Measurements from ENCODE around the gene MYO3B. TPM values are rescaled to one million over a fixed set of nuclear protein-coding genes. Genes with fewer than 3 reads are reported as not detected.

MYO3B gene
- total RNA-seq, 2 donors from 2014 or later = 0.31 TPM; not detected in 1

DNA sequence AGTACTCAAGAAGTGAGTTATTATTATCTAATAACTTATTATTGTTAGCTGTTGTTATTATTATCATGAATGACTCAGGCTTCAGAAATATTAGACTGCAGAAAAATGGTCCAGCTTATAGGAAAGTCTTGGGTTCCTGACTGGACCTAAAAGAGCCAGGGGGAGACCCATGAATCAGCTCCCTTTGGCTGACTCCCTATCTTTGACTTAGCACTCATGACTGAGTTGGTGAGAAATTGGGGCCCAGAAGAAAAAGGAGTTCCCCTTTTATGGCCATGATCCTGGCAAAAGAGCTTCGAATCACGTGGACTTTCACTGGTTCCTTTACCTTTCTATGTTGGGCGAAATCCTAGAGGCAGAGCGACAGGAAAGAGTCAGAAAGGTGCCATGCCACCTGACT is 145.8 kb downstream of the MYO3B start:
- H3K27me3 Mint-ChIP-seq = peaks cover under 1 to 18% of the 10 kb centered on the region in 2 donors

DNA sequence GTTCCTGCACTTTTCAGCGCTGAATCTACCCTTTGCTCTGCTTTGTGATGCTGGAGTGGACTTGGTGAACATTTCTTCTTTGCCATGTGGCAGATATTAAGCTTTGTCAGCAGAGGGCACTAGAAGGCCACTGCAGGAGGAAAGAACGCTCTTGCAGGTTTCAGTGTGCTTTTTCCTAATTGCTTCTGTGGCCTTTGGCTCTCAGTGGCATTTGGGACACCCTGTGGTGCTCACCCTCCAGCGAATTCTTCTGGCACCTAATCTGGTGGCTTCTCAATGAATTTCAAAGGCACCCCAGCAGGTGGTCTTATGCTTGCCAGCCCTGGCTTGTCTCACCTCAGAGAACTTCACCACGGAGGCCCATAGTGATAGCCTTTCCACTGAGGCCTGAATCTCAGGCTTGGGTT is 146.7 kb downstream of the MYO3B start:
- DNase-seq (ENCODE audit: low spot score) (no peak), ATAC-seq (no peak)
- H3K4me3 Mint-ChIP-seq = no peak overlapping the region
- H3K27ac Mint-ChIP-seq = no peak overlapping the region
- H3K27me3 Mint-ChIP-seq = peaks cover 0 to 13% of the 10 kb centered on the region in 2 donors
- no peaks in the 10 kb centered on the region for H3K36me3 Mint-ChIP-seq
- H3K4me1 Mint-ChIP-seq (ENCODE audit: low read depth in 2 of 2) = no peaks in the 10 kb centered on the region
- no peaks in the 10 kb centered on the region for H3K9me3 Mint-ChIP-seq

More for the DNA sequence above, 145.8 kb downstream of the MYO3B start:
- Mint-ChIP-seq H3K4me3 (no peak overlapping the region), H3K4me1 (ENCODE audit: low read depth in 2 of 2) (no peaks in the 10 kb centered on the region), H3K27ac (no peak overlapping the region), H3K36me3 (no peaks in the 10 kb centered on the region), H3K9me3 (no peaks in the 10 kb centered on the region)
- no peak for DNase-seq (ENCODE audit: low spot score)
- ATAC-seq = no peak

DNA sequence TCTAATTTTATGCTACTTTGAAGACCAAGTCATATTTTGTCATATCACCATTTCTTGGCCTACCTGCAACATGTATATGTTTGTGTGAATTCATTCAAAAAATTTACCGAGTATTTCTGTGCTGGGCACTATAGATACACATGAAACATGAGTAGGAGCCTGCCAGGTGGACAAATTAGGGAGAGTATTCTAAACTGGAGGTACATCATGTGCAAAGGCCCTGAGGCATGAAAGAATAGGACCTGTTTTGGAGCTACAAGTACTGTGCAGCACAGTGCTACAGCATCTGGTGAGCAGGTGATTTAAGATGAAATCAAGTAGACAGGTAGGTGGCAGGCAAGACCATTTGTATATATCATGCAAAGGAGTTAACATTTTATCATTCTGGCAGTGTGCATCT is 152.9 kb downstream of the MYO3B start:
- ATAC-seq = no peak

DNA sequence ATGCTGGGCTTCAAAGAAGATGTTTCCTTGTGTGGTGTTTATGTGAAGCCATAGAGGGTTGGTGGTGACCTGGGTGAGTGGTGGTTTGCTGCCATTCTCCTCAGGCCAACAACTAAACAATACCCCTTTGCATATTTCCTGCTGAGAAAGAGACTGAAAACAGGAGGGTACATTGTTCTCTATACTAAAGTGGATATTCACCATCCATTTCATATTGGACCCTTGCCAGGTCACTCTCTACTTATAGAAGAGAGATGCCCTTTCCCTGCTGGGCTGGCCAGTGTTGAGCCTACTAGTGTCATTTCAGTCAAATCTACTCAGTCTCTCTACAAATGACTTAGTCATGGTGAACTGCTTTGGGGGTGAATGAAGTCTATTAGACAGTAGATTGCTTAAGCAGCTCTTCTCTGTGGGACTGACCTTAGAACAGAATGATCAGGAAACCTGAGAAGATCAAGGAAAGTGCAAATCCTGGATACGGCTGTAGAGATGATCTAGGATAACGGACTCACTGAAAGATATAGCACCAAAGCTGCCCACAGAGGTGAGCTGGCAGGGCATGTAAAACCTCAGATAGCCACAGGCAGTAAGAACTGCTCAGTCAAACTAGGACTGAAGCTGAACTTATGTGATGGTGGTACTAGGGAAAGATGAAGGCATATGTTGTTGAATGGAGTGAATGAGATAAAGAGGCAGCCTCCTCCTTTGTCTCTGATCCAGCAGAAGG is 154.9 kb downstream of the MYO3B start:
- no peaks in the 10 kb centered on the region for H3K4me1 Mint-ChIP-seq (ENCODE audit: low read depth in 2 of 2)
- no peaks in the 10 kb centered on the region for H3K36me3 Mint-ChIP-seq
- H3K4me3 Mint-ChIP-seq = no peak overlapping the region
- H3K27me3 Mint-ChIP-seq = peaks cover 11 to 24% of the 10 kb centered on the region in 2 donors
- no peak overlapping the region for H3K27ac Mint-ChIP-seq
- no peak for DNase-seq (ENCODE audit: low spot score)
- H3K9me3 Mint-ChIP-seq = no peaks in the 10 kb centered on the region
- peak in 1 of 2 donors; percentile 45 for ATAC-seq

More for the DNA sequence above, 152.9 kb downstream of the MYO3B start:
- Mint-ChIP-seq H3K36me3 (no peaks in the 10 kb centered on the region), H3K27me3 (peaks cover 11 to 25% of the 10 kb centered on the region in 2 donors), H3K4me1 (ENCODE audit: low read depth in 2 of 2) (no peaks in the 10 kb centered on the region), H3K27ac (no peak overlapping the region), H3K4me3 (no peak overlapping the region), H3K9me3 (no peaks in the 10 kb centered on the region)
- no peak for DNase-seq (ENCODE audit: low spot score)

DNA sequence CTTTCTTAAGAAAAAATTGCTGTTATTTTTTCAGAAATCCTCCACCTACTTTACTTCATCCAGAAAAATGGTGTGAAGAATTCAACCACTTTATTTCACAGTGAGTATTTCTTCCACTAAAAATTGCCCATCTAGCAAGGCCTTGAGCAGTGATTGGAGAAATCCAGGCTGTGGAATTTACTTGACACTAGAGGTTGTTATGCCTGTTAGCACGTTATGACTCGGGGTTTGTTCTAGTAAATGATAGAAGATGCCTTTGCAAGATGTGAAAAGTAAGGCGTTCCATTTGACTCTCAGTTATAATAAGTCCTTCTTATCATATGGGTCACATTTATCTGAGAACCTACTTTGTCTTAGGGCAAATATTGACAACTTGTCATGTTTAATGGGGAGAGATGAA is 157.4 kb downstream of the MYO3B start:
- no peak overlapping the region for H3K27ac Mint-ChIP-seq
- ATAC-seq (no peak), DNase-seq (ENCODE audit: low spot score) (no peak)
- H3K4me1 Mint-ChIP-seq (ENCODE audit: low read depth in 2 of 2) = no peaks in the 10 kb centered on the region
- no peaks in the 10 kb centered on the region for H3K9me3 Mint-ChIP-seq
- no peaks in the 10 kb centered on the region for H3K36me3 Mint-ChIP-seq
- no peak overlapping the region for H3K4me3 Mint-ChIP-seq
- H3K27me3 Mint-ChIP-seq = peaks cover 11 to 20% of the 10 kb centered on the region in 2 donors

DNA sequence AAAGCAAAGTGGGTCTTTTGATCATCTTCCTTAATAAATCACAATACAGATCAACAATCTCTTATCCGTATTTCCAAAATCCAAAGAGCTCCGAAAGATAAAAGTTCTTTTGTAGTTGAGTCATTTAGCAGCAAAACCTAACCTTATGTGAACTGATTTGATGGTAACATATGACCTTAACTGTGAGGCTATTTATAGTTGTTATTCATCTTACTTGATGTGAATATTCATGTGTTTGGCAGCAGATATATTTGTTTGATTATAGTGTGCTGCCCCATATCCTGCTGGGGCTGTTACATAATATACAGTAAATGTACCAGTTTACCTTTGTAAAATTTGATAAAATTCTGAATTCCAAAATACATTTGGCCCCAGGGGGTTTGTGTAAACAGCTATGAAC is 158.5 kb downstream of the MYO3B start:
- Mint-ChIP-seq H3K9me3 (no peaks in the 10 kb centered on the region), H3K4me3 (no peak overlapping the region), H3K36me3 (no peaks in the 10 kb centered on the region), H3K27ac (no peak overlapping the region), H3K4me1 (ENCODE audit: low read depth in 2 of 2) (peaks cover 0 to under 1% of the 10 kb centered on the region in 2 donors), H3K27me3 (peaks cover 10 to 24% of the 10 kb centered on the region in 2 donors)
- DNase-seq (ENCODE audit: low spot score) (no peak), ATAC-seq (no peak)

DNA sequence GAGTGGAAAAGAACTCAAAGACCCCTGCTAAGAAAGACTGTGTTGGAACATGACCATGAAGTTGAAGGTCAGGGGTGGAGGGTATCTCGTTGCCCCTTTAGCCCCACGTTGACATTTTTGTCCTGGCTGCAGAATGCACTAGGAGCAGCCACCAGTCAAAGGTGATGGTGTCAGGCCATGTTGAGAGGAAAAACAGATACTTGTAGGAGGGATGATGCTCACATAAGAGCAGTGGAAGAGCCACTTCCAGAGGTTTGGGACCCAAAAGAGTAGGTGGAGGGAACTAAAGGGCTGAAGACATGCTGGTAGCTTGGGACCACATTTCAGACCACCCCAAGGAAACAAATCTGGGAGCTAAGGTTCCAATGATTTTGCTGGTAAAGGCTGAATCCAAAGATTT is 159.0 kb downstream of the MYO3B start:
- Mint-ChIP-seq H3K4me1 (ENCODE audit: low read depth in 2 of 2) (peaks cover 0 to 6% of the 10 kb centered on the region in 2 donors), H3K27ac (no peak overlapping the region), H3K27me3 (peaks cover 5 to 21% of the 10 kb centered on the region in 2 donors), H3K9me3 (no peaks in the 10 kb centered on the region), H3K4me3 (no peak overlapping the region), H3K36me3 (no peaks in the 10 kb centered on the region)
- DNase-seq (ENCODE audit: low spot score) = no peak
- ATAC-seq = no peak

DNA sequence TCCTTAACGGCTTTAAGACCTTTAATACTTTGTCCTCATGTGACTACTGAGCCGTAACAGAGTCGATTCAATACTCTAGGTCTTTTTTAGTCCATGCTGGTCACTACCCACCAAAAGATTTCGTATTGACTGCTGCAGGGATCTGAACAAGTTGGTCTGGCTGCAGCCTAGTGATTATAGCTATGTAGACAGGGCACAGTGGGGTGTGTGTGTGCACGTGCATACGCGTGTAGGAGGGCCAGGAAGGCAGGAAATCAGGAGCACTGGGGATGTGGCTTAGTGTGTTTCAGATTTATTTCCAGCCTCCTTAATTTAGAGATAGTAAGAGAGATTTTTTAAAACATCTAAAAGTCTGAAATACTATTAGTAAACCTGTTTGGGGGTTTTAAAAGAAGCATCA is 161.4 kb downstream of the MYO3B start:
- H3K36me3 Mint-ChIP-seq = no peaks in the 10 kb centered on the region
- DNase-seq (ENCODE audit: low spot score) (no peak), ATAC-seq (no peak)
- no peak overlapping the region for H3K4me3 Mint-ChIP-seq
- no peak overlapping the region for H3K27ac Mint-ChIP-seq
- H3K27me3 Mint-ChIP-seq = peaks cover 0 to 9% of the 10 kb centered on the region in 2 donors
- no peaks in the 10 kb centered on the region for H3K9me3 Mint-ChIP-seq
- peaks cover 0 to 7% of the 10 kb centered on the region in 2 donors for H3K4me1 Mint-ChIP-seq (ENCODE audit: low read depth in 2 of 2)

DNA sequence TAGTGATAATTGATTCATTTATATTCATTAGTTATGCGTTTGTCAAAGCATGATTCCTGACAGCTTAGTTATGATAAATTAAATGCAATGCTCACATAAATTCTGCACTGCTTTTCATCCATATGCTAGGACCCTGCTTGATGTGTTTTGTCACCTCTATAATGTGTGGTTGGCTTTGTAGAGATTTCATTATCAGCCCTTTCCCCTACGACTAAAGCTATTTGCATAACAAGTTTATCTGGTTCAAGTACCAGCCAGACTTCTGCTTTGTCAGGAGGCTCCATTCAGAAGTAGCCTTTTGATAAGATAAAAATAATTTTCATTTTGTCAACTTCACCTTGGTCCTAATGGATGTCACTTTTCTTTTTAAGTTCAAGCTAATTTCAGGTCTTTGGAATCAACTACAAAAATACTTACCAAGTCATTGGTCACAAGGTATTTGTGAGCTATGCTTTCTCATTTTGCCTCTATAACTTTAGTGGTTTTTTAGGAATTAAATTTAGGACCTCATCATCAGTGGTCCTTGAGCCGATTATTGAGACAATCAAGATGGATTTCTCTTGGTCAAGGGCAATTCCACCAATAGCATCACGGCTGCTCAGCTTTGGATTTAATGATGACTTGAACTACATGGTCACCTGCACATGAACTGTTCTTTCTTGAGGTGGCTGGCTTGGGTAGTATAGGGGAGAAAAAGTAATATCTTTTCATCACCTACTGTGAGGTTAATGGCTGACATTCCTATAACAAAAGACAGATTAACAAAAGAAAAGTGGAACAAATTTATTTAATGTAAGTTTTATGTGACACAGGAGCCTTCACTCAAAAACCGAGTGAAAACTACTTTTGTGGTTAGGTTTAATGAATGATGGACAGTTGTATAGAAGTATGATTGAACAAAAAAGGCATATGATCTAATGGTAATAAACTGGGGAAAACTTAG is 162.1 kb downstream of the MYO3B start:
- DNase-seq (ENCODE audit: low spot score) (no peak), ATAC-seq (no peak)
- peaks cover 0 to 7% of the 10 kb centered on the region in 2 donors for H3K4me1 Mint-ChIP-seq (ENCODE audit: low read depth in 2 of 2)
- H3K4me3 Mint-ChIP-seq = no peak overlapping the region
- H3K27ac Mint-ChIP-seq = no peak overlapping the region
- H3K9me3 Mint-ChIP-seq = no peaks in the 10 kb centered on the region
- peaks cover 0 to 6% of the 10 kb centered on the region in 2 donors for H3K27me3 Mint-ChIP-seq
- H3K36me3 Mint-ChIP-seq = no peaks in the 10 kb centered on the region

DNA sequence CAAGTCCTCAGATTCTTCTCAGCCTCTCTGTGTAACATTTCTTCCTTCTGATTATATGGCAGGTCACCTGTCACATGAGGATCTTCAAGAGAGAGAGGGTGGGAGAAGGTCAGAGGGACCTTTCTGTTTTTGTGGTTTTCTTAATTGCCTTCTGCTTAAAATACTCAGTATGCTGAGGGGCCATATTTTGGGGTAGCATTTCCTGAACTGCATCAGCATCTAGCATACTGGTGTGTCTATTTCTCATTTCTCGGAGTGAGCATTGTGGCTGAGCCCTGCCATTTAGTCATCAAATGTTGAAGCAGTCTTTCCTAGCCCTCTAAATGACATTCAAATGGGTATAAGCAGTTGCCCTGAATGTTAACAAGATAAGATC is 162.7 kb downstream of the MYO3B start:
- Mint-ChIP-seq H3K4me3 (no peak overlapping the region), H3K9me3 (no peaks in the 10 kb centered on the region), H3K27me3 (peaks cover 0 to 3% of the 10 kb centered on the region in 2 donors)

DNA sequence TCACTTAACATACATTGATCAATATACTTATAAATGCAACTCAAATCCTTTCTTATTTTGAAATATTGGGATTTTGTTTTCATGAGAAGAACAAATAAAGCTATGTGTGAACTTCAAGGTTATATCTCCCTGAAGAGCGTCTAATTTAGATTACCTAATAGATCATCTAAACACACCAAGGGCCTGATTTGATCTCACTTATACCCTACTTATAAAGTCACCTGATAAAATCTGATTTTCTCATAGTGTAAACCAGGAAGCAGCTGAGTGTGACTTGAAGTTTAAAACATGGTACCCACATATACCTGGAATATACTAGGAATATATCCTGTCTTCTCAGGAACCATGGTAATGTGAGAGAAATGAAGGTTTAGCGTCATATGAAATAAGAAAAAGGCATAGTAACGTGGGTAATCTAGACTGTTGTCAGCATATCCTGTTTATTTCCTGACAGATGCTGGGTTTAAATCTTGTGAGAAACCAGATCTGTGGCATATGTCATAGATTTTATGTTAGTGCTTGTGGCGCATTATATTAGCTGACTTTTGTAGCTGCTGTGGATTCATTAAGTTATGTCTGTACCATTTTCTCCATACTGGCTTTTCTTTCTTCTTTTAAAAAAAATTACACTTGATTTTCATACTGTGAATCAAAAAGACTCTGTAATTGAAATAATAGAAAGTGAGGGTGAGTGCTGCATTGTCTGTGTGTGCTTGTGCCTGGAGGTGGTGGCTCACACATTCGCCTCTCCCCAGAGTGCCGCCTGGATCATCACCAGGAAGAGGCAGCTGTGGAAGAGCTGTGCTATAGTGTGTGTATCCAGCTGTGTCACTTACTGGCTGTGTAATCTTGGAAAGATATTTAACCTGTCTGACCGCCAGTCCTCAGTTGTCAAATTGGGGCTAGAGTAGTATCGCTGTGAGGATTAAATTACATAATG is 164.0 kb downstream of the MYO3B start:
- ATAC-seq = no peak
- peak overlapping the region in 1 of 2 donors; percentile 71 for H3K27ac Mint-ChIP-seq
- no peaks in the 10 kb centered on the region for H3K36me3 Mint-ChIP-seq

More for the DNA sequence above, 162.7 kb downstream of the MYO3B start:
- Mint-ChIP-seq H3K4me1 (ENCODE audit: low read depth in 2 of 2) (peaks cover 0 to 7% of the 10 kb centered on the region in 2 donors), H3K27ac (no peak overlapping the region), H3K36me3 (no peaks in the 10 kb centered on the region)
- ATAC-seq (no peak), DNase-seq (ENCODE audit: low spot score) (no peak)

DNA sequence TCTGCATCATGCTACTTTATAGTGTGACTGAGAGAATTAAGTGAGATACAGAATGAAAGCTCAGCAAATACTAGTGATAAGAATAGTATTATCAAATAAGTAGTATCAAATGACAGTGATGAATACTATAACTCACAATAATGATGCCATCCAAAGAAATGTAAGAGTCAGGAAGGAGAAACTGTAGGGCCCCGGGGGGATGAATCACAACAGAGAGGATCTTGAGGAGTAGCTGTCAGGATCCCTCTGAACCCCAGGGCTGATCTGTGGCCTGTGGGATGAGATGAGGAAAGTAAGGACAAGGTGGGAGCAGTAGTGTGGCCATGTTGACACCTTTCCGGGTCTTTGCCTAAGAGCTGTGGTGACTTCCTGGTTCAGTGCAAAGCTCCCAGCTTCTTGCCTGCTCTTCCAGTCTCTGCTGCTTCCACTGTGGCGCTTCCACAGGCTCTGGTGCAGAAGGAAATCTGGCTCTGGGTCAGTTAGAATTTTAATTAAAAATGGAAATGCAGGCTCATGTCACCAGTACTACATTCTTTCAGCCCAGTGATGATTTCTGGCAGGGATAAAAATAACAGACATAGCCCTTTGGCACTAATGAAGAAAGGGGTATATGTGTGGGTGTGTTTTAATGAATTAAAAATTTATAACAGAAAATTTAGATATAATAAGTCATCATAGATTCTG is 166.9 kb downstream of the MYO3B start:
- DNase-seq (ENCODE audit: low spot score) (no peak), ATAC-seq (no peak)
- no peaks in the 10 kb centered on the region for H3K36me3 Mint-ChIP-seq
- peaks cover 0 to 7% of the 10 kb centered on the region in 2 donors for H3K4me1 Mint-ChIP-seq (ENCODE audit: low read depth in 2 of 2)
- peaks cover 2 to 3% of the 10 kb centered on the region in 2 donors for H3K27me3 Mint-ChIP-seq
- H3K27ac Mint-ChIP-seq = no peak overlapping the region
- no peak overlapping the region for H3K4me3 Mint-ChIP-seq
- no peaks in the 10 kb centered on the region for H3K9me3 Mint-ChIP-seq

More for the DNA sequence above, 164.0 kb downstream of the MYO3B start:
- peaks cover 0 to 7% of the 10 kb centered on the region in 2 donors for H3K4me1 Mint-ChIP-seq (ENCODE audit: low read depth in 2 of 2)
- no peak overlapping the region for H3K4me3 Mint-ChIP-seq
- no peak for DNase-seq (ENCODE audit: low spot score)
- no peaks in the 10 kb centered on the region for H3K9me3 Mint-ChIP-seq
- peaks cover 0 to 3% of the 10 kb centered on the region in 2 donors for H3K27me3 Mint-ChIP-seq

DNA sequence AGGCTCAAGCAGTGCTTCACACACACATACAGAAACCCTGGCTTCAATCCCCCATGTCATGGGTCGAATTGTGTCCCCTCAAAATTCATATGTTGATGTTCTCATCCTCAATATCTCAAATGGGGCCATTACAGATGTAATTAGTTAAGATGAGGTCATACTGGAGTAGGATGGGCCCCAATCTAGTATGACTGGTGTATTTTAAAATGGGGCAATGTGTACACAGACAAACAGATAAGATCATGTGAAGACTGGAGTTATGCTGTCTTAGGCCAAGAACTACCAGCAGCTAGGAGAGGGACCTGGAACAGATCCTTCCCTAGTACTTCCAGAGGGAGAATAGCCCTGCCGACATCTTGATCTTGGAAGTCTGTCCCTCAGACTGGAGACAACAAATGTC is 167.7 kb downstream of the MYO3B start:
- no peak for ATAC-seq
- no peaks in the 10 kb centered on the region for H3K36me3 Mint-ChIP-seq
- H3K27ac Mint-ChIP-seq = no peak overlapping the region
- H3K4me3 Mint-ChIP-seq = no peak overlapping the region
- DNase-seq (ENCODE audit: low spot score) = no peak
- H3K9me3 Mint-ChIP-seq = no peaks in the 10 kb centered on the region
- H3K27me3 Mint-ChIP-seq = peaks cover 2 to 10% of the 10 kb centered on the region in 2 donors
- peaks cover 0 to 7% of the 10 kb centered on the region in 2 donors for H3K4me1 Mint-ChIP-seq (ENCODE audit: low read depth in 2 of 2)

Data from natural killer cell treated with Interleukin-12 subunit alpha and Interleukin-12 subunit beta and Interleukin-15 and Interleukin-18, amount 100 ng/mL, for 72 hours (primary cell).